CD4-positive, alpha-beta T cell treated with Interleukin-4 for 4 hours (primary cell): ENCODE measurements around the gene COLEC12.

Experiments used
- DNase-seq: peaks from one replicate; pipeline ENCODE4 v3.0.0-alpha.2; 2020

Gene COLEC12

DNA sequence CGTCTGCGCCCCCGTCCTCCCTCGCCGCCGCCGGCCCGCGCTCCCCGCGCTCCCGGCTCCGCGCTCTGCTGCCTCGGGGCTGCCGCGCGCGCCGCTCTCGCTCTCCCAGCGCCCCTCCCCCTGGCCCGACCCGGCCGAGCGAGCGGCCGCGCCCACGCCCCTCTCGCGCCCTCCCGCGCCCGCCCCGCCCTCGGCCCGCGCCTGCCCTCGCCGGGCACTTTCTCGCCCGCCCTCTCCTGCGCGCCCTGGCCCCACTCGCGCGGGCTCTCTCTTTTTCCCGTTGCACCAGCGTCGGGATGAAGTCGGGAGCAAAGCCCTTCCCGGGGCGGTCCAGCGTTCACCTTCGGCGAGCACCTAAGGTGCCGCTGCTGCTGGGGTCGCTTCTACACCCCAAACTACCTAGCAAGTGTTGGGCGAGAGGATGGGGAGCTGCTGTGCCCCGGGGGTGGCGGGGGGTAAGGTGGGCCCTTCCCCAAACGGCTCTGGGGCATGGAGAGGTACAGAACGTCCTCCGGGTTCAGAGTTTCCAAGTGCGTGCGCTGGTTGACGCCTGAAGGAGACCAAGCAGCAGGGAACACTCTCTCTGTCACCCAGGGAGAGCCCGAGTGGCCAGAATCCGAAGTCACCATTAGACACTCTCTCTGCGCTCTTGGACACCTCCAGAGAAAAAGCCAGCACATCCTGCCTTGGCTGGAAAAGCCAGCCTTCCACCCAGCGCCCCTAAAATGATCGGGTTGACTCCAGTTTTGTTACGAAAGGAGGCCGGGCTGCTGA lies at the start of gene COLEC12:
COLEC12 (minus strand) TSS at position 70 of the 774 bp plus-strand sequence. CDS start 187 bp downstream, outside the sequence.
- no peak for DNase-seq

- DNase-seq = no peak
Measured at GRCh38 chr18:549967-550366, 49.5 kb upstream of the COLEC12 start.

DNA sequence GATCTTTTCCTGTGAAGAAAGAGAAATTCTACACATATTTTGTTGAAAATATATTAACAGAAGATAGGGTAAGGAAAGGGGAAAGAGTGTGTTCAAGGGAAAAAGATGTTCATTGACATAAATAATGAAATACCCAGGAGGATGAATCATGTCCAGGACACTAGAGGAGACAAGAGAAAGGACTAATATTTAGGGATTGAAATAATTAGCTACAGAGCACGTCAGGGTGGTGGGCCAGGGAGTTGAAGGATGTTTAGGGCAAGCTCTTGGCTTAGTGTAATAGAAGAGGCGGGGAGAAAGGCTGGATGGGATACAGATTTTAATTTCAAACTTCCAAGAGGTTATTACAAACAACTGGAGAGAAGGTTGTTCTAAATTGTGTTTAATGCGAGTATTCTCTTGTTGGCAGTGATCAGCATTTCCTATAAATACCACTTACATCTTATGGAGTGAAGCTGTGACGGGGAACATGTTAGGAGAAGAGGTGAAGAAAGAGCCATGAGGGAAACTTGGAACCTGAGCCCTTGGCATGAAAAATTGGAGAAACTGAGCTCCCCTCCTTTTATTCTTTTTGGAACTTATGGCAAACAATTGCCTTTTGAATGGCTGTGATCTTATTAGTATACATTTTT lies 43.1 kb upstream of the COLEC12 start:
- no peak for DNase-seq

- no peak for DNase-seq
Measured at GRCh38 chr18:533995-534601, 33.6 kb upstream of the COLEC12 start.

GRCh38 chr18:532632-533031 lies 32.1 kb upstream of the COLEC12 start:
- no peak for DNase-seq

DNA sequence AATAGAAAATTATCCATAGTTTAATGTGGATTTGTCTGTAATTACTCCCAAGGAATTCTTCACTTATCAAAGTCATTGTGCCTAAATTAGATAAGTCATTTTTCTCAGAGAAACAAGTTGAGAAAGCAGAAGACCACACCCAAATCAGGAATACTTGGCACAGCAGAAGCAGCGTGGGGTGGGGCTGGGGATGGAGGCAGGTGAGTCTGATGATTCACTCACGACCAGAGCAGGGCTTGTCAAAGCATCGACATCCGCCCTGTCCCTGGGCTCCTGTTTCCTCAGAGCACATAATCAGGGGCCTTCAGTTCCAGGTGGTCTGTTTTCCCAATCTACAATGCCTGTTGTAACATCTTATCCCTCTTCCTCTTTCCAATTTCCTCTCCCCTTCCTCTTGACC lies 31.5 kb upstream of the COLEC12 start:
- no peak for DNase-seq

DNA sequence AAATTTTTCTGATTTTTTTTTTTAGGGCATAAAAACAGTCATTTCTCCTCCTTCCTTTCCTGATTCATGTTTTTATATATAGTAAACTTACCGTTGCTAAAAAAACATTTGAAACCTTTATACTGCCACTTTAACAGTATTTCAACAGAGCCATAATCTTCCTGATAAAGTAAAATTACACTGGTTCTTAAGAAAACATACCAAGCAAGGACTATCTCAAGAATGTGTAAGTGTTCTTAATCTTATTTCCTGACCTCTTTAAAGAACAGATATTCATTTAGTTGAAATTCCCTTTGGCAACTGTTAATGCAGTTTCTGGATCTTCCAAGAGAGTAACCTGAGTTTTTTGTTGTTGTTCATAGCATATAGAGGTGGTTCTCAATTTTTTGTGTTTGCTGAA lies 26.6 kb upstream of the COLEC12 start:
- DNase-seq = no peak

DNA sequence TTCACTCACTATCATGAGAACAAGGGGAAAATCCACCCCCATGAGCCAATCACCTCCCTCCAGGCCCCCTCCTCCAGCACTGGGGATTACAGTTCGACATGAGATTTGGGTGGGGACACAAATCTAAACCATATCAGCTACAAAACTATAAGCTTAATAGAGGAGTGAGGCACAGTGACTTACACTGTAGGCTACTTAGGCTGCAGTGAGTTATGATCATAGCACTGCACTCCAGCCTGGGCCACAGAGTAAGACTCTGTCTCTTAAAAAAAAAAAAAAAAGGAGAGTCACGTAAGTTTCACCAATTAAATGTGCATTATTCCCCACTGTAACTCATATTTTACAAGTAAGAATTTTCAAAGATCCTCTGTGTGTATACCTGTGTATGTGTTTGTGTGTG lies 26.2 kb upstream of the COLEC12 start:
- DNase-seq = no peak

GRCh38 chr18:525036-525797 lies 24.7 kb upstream of the COLEC12 start:
- no peak for DNase-seq

- DNase-seq = no peak
Measured at GRCh38 chr18:524466-524865, 24.0 kb upstream of the COLEC12 start.

- no peak for DNase-seq
Measured at GRCh38 chr18:523561-523960, 23.1 kb upstream of the COLEC12 start.

GRCh38 chr18:519019-519879 lies 18.7 kb upstream of the COLEC12 start:
- DNase-seq = no peak

- DNase-seq = no peak
Measured at GRCh38 chr18:518081-518480, 17.6 kb upstream of the COLEC12 start.

GRCh38 chr18:515838-516237 lies 15.3 kb upstream of the COLEC12 start:
- no peak for DNase-seq

DNA sequence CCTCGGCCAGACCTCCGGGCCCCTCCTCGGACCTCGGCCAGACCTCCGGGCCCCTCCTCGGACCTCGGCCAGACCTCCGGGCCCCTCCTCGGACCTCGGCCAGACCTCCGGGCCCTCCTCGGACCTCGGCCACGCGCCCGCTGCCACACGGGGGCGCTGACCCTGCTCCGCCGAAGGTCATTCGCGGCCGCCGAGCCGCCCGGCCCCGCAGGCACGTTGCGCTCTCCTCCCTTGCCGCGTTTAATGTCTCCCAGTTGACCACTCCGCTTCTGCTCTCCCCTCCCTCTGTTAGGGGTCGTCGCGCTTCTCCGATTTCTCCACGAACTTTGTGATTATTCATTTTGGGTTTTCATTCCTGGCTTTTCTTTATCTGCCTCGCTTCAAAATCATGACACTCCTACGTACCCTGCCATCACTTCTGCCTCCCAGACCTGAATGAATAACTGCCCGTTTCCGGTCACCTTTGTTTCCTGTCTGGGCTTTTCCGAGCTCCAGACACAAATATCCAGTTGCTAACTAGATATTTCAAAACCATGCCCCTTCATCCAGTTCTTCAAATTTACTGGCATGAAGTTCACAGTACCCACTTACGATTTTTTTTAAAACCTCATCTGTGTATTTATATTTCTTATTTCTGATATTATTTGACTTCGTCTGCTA lies 14.8 kb upstream of the COLEC12 start:
- no peak for DNase-seq

DNA sequence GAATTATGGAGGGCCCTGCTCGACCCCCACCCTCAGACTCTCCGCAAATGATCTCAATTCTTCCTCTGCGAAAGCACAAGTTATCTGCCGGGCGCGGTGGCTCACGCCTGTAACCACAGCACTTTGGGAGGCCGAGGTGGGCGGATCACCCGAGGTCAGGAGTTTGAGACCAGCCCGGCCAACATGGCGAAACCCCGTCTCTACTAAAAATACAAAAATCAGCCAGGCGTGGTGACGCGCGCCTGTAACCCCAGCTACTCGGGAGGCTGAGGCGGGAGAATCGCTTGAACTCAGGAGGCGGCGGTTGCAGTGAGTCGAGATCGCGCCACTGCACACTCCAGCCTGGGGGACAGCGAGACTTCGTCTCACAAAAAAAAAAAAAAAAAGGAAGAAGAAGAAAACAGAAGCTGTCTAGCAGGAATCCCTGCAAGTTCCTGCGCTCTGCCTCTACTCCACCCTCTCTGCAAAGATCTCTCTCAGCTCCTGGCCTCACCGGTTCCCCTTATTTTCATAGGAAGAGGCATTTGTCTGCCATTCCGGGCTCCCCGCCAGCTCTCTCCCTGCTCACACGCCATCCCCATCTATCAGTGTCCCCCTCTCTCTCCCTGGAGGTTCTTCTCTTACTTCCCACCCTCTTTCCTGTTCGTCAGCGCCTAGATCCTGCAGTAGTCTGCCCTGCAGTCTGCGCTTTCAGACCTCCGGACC lies 13.5 kb upstream of the COLEC12 start:
- DNase-seq = no peak

GRCh38 chr18:512957-513356 lies 12.5 kb upstream of the COLEC12 start:
- DNase-seq = no peak

- DNase-seq = no peak
Measured at GRCh38 chr18:508835-509234, 8.3 kb upstream of the COLEC12 start.

GRCh38 chr18:507636-508035 lies 7.1 kb upstream of the COLEC12 start:
- no peak for DNase-seq

DNA sequence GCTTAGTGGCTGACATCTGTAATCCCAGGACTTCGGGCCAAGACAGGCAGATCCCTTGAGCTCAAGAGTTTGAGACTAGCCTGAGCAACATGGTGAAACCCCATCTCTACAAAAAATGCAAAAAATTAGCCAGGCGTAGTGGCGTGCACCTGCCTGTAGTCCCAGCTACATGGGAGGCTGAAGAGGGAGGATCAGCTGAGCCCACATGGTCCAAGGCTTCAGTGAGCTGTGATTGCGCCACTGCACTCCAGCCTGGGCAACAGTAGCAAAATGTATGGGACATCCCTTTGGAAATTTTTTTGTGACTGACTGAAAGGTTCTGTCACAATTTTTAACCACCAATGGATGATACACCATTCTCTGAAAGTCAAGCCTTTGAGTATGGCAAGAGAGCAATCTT lies 6.3 kb upstream of the COLEC12 start:
- DNase-seq = no peak

GRCh38 chr18:506264-506663 lies 5.8 kb upstream of the COLEC12 start:
- no peak for DNase-seq
